Measurements from ENCODE around the gene DIP2A. TPM values are rescaled to one million over a fixed set of nuclear protein-coding genes. Genes with fewer than 3 reads are reported as not detected.

The DIP2A gene, protein sequence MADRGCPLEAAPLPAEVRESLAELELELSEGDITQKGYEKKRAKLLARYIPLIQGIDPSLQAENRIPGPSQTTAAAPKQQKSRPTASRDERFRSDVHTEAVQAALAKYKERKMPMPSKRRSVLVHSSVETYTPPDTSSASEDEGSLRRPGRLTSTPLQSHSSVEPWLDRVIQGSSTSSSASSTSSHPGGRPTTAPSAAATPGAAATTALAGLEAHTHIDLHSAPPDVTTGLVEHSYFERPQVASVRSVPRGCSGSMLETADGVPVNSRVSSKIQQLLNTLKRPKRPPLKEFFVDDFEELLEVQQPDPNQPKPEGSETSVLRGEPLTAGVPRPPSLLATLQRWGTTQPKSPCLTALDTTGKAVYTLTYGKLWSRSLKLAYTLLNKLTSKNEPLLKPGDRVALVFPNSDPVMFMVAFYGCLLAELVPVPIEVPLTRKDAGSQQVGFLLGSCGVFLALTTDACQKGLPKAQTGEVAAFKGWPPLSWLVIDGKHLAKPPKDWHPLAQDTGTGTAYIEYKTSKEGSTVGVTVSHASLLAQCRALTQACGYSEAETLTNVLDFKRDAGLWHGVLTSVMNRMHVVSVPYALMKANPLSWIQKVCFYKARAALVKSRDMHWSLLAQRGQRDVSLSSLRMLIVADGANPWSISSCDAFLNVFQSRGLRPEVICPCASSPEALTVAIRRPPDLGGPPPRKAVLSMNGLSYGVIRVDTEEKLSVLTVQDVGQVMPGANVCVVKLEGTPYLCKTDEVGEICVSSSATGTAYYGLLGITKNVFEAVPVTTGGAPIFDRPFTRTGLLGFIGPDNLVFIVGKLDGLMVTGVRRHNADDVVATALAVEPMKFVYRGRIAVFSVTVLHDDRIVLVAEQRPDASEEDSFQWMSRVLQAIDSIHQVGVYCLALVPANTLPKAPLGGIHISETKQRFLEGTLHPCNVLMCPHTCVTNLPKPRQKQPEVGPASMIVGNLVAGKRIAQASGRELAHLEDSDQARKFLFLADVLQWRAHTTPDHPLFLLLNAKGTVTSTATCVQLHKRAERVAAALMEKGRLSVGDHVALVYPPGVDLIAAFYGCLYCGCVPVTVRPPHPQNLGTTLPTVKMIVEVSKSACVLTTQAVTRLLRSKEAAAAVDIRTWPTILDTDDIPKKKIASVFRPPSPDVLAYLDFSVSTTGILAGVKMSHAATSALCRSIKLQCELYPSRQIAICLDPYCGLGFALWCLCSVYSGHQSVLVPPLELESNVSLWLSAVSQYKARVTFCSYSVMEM (N-terminal part only)
- total RNA-seq, result 10 to 100 TPM; 22.8 to 49.3 (median 25.5) TPM
- polyA plus RNA-seq, result 10 to 100 TPM in 2 of 3 donors, 1 to 10 TPM in 1; 9.0 to 27.5 (median 11.4) TPM

DNA sequence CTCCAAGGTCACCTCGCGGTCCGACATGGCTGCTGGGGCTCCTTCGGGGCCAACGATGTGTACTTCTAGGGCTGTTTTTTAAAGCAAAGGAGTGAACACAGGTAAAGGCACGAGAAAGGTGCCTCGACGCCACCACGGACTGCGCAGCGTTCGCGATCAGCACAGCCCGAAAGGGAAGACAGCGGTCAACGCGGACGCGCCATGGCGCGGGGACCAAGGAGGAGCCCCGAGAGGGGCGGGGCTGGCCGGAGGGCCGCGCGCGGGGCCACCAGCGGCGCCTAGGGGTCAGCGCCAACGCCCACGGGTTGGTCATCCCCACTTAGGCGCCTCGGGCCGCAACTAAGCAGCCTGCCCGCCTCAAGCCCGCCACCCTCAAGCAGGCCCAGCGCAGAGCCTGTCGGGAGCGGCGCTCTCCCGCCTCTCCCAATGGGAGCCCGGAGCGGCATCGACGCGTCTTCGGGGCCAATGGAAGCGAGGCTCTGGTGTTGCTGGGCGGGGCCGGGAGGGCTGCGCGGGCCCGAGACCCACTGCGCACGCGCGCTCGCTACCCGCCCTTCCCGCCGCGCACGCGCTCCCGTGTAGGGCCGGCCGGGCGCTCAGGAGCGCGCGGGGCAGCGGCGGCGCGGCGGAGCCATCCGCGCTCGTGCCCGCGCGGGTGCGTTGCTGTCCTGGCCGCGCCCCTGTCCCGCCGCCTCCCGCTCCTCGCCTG, at the start of gene DIP2A:
Gene DIP2A, plus strand, starts transcription at position 577 of the 709 bp plus-strand sequence. CDS start 241 bp downstream, outside the sequence.
- 0 to 1% methylated on average over 91 of the region's 91 CpGs for WGBS, 2 donors
- Histone ChIP-seq H3K4me3 (peak within 1 kb of the TSS; percentile 61 to 98 (median 94)), H3K4me1 (peaks cover 0 to 63% (median 56%) of the 10 kb centered on the region in 4 donors), H3K27ac (peak within 1 kb of the TSS; percentile 88 to 96 (median 92)), H3K36me3 (no peaks in the 10 kb centered on the region), H3K9me3 (no peaks in the 10 kb centered on the region), H3K27me3 (no peaks in the 10 kb centered on the region)
- peak; percentile 98 for DNase-seq
- TF ChIP-seq POLR2A (IDR thresholded peaks at IDR 0.05) (peak; percentile 89 to 91), EP300 (IDR thresholded peaks at IDR 0.05) (no peak), POLR2AphosphoS5 (IDR thresholded peaks at IDR 0.05) (peak; percentile 92 to 97 (median 96))
- TF ChIP-seq, protein P1, sequence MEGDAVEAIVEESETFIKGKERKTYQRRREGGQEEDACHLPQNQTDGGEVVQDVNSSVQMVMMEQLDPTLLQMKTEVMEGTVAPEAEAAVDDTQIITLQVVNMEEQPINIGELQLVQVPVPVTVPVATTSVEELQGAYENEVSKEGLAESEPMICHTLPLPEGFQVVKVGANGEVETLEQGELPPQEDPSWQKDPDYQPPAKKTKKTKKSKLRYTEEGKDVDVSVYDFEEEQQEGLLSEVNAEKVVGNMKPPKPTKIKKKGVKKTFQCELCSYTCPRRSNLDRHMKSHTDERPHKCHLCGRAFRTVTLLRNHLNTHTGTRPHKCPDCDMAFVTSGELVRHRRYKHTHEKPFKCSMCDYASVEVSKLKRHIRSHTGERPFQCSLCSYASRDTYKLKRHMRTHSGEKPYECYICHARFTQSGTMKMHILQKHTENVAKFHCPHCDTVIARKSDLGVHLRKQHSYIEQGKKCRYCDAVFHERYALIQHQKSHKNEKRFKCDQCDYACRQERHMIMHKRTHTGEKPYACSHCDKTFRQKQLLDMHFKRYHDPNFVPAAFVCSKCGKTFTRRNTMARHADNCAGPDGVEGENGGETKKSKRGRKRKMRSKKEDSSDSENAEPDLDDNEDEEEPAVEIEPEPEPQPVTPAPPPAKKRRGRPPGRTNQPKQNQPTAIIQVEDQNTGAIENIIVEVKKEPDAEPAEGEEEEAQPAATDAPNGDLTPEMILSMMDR (IDR thresholded peaks at IDR 0.05), result no peak
- intact Hi-C loops (cut with DNase I), result loop anchor here (5.0 kb wide), 1 partner anchor 136 kb away; the partner anchor contains the start of genes C21orf58 and PCNT

DNA sequence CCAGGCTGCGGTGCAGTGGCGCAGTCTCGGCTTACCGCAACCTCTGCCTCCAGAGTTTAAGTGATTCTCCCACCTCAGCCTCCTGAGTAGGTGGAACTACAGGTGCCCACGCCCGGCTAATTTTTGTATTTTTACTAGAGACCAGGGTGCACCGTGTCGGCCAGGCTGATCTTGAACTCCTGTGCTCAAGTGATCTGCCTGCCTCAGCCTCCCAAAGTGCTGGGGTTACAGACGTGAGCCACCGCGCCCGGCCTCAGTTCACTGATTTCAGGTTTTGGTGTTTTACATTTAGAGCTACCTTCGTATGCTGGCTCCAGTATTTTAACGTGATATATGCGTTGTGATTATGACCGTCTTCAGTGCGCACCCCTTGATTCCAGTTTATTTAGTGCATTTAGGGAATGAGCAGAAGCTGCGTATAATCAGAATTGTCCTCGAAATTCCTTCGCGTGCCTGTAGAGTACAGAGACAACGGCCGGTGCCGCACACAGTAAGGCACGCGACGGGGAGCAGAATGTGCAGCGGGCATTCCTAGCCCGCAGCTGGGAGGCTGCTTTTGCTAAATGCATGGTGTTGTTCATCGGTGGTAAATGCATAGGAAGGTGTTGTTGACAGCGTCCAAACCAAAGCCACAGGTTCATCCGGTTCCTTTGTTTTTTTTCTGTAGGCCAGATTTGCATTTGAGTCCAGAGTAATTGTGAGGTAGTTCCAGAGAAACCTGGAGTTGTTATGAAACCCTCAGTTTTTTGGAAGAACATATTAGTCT, 48.9 kb upstream of the DIP2A start:
- Histone ChIP-seq H3K4me3 (no peak overlapping the region), H3K27me3 (no peaks in the 10 kb centered on the region), H3K9me3 (no peaks in the 10 kb centered on the region), H3K27ac (no peak overlapping the region), H3K4me1 (no peaks in the 10 kb centered on the region), H3K36me3 (peaks cover 8 to 41% (median 24%) of the 10 kb centered on the region in 4 donors)
- intact Hi-C loops (cut with DNase I), result no loop called here
- no peak for TF ChIP-seq POLR2AphosphoS5 (IDR thresholded peaks at IDR 0.05)
- TF ChIP-seq, protein P1 (IDR thresholded peaks at IDR 0.05), result no peak
- no peak for TF ChIP-seq EP300 (IDR thresholded peaks at IDR 0.05)
- TF ChIP-seq POLR2A (IDR thresholded peaks at IDR 0.05), result no peak
- no peak for DNase-seq
- 93% methylated on average over 32 of the region's 32 CpGs for WGBS, 2 donors

DNA sequence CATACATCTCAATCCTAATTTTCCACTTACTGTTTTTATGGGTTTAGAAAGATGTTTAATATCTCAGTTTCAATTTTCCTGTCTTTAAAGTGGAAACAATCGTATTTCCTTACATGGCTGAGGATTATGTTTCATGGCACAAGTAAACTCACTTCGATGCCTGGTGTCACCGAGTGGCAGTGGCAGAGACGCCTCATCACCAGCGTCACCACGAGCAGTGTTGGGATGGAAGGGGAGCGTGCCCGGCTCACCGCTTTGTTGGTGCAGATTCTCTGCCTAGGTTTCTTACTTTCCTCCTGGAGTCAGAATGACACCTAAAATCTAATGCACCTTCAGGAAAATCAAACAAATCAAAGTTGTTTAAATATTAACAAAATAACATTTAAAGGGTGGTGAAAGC, 48.2 kb upstream of the DIP2A start:
- intact Hi-C loops (cut with DNase I), result no loop called here
- TF ChIP-seq, protein P1 (IDR thresholded peaks at IDR 0.05), result no peak
- TF ChIP-seq POLR2AphosphoS5 (IDR thresholded peaks at IDR 0.05) (no peak), EP300 (IDR thresholded peaks at IDR 0.05) (no peak), POLR2A (IDR thresholded peaks at IDR 0.05) (no peak)
- Histone ChIP-seq H3K36me3 (peaks cover 8 to 40% (median 24%) of the 10 kb centered on the region in 4 donors), H3K4me3 (no peak overlapping the region), H3K27ac (no peak overlapping the region), H3K4me1 (no peaks in the 10 kb centered on the region), H3K27me3 (no peaks in the 10 kb centered on the region), H3K9me3 (no peaks in the 10 kb centered on the region)
- no peak for DNase-seq
- 97 to 98% methylated on average over 9 of the region's 9 CpGs for WGBS, 2 donors
